ENCODE results near the gene ZMYM5. TPM values are rescaled to one million over a fixed set of nuclear protein-coding genes. Genes with fewer than 3 reads are reported as not detected.
"Not testable (repeated sequence)": the region's sequence is repeated elsewhere in the genome, so short reads cannot be mapped to it uniquely, and the experiment has no call there.

Gene ZMYM5
- total RNA-seq, 4 donors from 2014 or later = 6.7 to 39.5 (median 25.4) TPM

DNA sequence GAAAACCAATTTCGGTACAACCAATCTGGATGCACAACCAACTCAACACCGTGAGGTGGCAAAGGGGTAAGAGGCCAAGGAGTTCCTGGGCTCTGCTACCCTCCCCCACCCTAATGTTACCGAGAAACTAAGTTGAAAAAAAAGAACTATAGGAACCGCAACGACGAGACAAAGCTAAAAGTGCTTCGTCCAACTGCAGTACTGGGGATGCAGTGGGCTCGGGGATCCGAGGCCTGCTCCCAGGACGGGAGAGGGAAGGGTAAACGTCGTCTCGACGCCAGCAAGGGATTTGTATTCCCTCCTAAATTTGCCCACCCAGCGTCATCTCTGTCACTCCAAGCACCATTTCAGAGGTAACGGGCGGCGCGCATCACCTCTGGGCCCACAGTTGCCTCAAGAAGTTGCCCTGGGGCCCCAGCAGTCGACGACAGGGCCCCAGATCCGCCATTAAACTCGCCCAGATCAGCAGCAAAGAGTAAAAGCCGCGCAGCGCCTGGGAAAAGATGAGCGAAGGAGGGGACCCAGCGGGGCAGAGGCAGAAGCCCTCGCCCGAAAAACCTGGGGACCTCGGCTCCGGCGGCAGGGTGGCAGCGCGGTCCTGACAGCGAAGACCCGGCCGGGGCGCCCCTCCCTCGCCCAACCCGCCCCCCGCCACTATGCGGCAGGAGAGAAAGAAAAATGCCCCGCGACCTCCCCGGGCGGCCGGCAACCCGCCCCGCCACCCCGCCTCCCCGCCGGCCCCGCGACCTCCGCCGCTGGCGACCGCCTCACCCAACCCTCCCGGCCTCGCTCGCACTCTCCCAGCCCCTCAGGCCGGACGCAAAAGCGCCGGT lies 752 bp downstream of the ZMYM5 start:
- H3K9me3 ChIP-seq = no peaks in the 10 kb centered on the region
- intact Hi-C loops (cut with DNase I; ENCODE audit: low total_unique reads) = loop anchor here (10.0 kb wide), 1 partner anchor 78 kb away; the partner anchor contains the start of gene PSPC1
- peaks cover 6 to 7% of the 10 kb centered on the region in 2 donors for H3K4me1 ChIP-seq
- TF ChIP-seq POLR2A (IDR thresholded peaks at IDR 0.05) = no peak
- TF ChIP-seq, protein P1, sequence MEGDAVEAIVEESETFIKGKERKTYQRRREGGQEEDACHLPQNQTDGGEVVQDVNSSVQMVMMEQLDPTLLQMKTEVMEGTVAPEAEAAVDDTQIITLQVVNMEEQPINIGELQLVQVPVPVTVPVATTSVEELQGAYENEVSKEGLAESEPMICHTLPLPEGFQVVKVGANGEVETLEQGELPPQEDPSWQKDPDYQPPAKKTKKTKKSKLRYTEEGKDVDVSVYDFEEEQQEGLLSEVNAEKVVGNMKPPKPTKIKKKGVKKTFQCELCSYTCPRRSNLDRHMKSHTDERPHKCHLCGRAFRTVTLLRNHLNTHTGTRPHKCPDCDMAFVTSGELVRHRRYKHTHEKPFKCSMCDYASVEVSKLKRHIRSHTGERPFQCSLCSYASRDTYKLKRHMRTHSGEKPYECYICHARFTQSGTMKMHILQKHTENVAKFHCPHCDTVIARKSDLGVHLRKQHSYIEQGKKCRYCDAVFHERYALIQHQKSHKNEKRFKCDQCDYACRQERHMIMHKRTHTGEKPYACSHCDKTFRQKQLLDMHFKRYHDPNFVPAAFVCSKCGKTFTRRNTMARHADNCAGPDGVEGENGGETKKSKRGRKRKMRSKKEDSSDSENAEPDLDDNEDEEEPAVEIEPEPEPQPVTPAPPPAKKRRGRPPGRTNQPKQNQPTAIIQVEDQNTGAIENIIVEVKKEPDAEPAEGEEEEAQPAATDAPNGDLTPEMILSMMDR (IDR thresholded peaks at IDR 0.05) = no peak
- no peaks in the 10 kb centered on the region for H3K36me3 ChIP-seq
- DNase-seq = peak; percentile 16 to 31
- no peaks in the 10 kb centered on the region for H3K27me3 ChIP-seq
- H3K4me3 ChIP-seq = peak overlapping the region; percentile 73 to 99
- H3K27ac ChIP-seq = peak overlapping the region; percentile 97 to 99

DNA sequence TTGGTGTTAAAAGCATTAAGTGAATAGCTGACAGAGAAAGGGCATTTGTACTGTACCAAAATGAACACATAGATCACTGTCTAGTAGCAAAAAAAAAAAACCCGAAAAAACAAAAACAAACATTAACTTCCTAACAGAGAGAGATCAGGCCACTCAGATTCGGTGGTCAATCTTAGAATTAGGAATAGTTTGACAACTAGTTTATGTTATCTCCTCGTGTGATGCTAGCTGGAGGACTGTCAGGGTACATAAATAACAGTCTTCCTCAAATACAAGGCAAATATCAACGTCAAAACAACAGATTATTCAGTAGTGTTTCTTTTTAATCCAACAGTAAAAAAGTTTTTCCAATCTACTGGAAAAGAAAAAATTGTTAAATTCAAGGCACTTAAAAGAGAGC lies 1.7 kb downstream of the ZMYM5 start:
- peak overlapping the region; percentile 97 to 99 for H3K27ac ChIP-seq
- no peaks in the 10 kb centered on the region for H3K9me3 ChIP-seq
- H3K27me3 ChIP-seq = no peaks in the 10 kb centered on the region
- H3K4me1 ChIP-seq = peaks cover 6 to 7% of the 10 kb centered on the region in 2 donors
- no peak for TF ChIP-seq POLR2A (IDR thresholded peaks at IDR 0.05)
- peak overlapping the region; percentile 73 to 99 for H3K4me3 ChIP-seq
- H3K36me3 ChIP-seq = no peaks in the 10 kb centered on the region
- intact Hi-C loops (cut with DNase I; ENCODE audit: low total_unique reads) = loop anchor here (10.0 kb wide), 1 partner anchor 77 kb away; the partner anchor contains the start of gene PSPC1
- DNase-seq = no peak

DNA sequence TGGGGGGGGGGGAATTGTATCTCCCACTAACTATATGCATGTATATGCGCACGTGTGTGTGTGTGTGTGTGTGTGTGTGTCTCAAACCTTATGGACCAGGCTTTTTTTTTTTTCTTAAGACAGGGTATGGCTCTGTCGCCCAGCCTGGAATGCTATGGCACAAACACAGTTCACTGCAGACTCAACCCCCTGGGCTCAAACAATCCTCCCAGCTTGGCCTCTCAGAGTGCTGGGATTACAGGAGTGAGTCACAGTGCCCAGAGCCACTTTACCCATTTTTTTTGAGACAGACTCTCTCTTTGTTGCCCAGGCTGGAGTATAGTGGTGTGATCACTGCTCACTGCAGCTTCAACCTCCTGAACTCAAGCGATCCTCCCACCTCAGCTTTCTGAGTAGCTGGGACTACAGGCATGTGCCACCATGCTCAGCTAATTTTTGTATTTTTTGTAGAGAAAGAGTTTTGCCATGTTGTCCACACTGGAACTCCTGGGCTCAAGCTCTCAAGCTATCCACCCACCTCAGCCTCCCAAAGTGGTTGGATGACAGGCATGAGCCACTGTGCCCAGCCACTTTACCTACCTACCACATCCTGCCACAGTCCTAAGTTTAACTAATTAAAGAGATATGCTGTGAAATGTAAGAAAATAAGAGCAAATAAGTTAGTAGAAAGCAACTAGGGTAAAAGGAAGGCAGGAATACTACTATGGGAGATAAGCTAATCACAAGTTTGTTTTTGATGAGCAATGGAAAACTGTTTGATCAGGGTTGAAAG lies 2.4 kb downstream of the ZMYM5 start:
- no peak for DNase-seq
- H3K27me3 ChIP-seq = no peaks in the 10 kb centered on the region
- peak overlapping the region; percentile 97 to 99 for H3K27ac ChIP-seq
- peaks cover 6 to 7% of the 10 kb centered on the region in 2 donors for H3K4me1 ChIP-seq
- H3K36me3 ChIP-seq = no peaks in the 10 kb centered on the region
- TF ChIP-seq, protein P1 (IDR thresholded peaks at IDR 0.05) = no peak
- no peak overlapping the region for H3K4me3 ChIP-seq
- intact Hi-C loops (cut with DNase I; ENCODE audit: low total_unique reads) = loop anchor here (10.0 kb wide), 1 partner anchor 76 kb away; the partner anchor contains the start of gene PSPC1
- no peaks in the 10 kb centered on the region for H3K9me3 ChIP-seq

DNA sequence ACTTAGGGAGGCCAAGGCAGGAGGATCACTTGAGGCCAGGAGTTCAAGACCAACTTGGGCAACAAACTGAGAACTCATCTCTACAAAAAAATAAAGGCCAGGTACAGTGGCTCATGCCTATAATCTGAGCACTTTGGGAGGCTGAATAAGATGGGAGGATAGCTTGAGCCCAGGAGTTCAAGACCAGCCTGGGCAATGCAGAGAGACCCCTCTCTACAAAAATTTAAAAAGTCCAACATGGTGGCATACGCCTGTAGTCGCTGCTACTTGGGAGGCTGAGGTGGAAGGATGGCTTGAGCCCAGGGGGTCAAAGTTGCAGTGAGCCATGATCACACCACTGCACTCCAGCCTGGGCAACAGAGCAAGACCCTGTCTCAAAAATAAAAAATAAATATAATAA lies 5.8 kb downstream of the ZMYM5 start:
- H3K27ac ChIP-seq; DNase-seq; H3K4me1 ChIP-seq; H3K9me3 ChIP-seq; H3K4me3 ChIP-seq; intact Hi-C loops (cut with DNase I; ENCODE audit: low total_unique reads); H3K27me3 ChIP-seq; H3K36me3 ChIP-seq: not testable (repeated sequence)

DNA sequence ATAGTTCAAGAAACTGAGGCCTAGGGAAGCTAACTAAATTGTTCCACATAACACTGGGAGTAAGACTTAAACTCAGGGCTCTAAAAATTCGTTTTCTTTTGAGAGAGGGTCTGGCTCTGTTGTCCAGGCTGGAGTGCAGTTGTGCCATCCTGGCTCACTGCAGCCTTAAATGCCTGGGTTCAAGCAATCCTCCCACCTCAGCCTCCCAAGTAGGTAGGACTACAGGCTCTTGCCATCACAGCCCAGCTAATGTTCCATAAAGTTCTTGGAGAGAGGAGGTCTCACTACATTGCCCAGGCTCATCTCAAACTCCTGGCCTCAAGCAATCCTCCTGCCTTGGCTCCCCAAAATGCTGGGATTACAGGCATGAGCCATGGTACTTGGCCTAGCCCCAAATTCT lies 10.7 kb downstream of the ZMYM5 start:
- Histone ChIP-seq H3K27ac (no peak overlapping the region), H3K4me1 (no peaks in the 10 kb centered on the region), H3K36me3 (no peaks in the 10 kb centered on the region), H3K27me3 (no peaks in the 10 kb centered on the region), H3K4me3 (no peak overlapping the region), H3K9me3 (no peaks in the 10 kb centered on the region)
- DNase-seq = no peak
- TF ChIP-seq, protein P1 (IDR thresholded peaks at IDR 0.05) = no peak
- no peak for TF ChIP-seq POLR2A (IDR thresholded peaks at IDR 0.05)
- intact Hi-C loops (cut with DNase I; ENCODE audit: low total_unique reads) = no loop called here

DNA sequence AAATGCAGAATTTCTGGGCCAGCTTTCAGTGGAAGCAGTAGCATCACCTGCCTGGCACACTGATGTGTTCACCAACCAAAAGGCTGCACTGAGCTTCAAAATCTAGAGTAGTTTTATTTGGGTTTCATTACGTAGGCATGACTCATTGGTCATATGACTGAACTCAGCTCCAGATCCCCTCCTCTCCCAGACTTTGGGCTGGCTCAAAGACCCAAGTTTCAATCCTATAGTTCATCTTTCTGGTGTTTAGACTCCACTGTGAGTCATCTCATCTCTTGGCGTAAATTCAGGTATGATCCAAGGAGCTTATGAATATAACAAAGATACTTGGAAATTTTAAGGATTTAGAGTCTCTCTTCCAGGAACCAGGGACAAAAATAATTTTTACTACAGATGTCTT lies 17.7 kb downstream of the ZMYM5 start:
- intact Hi-C loops (cut with DNase I; ENCODE audit: low total_unique reads) = no loop called here
- H3K36me3 ChIP-seq = no peaks in the 10 kb centered on the region
- DNase-seq = peak; percentile 40 to 75
- peak overlapping the region; percentile 66 to 77 for H3K27ac ChIP-seq
- TF ChIP-seq, protein P1 (IDR thresholded peaks at IDR 0.05) = no peak
- H3K27me3 ChIP-seq = no peaks in the 10 kb centered on the region
- no peaks in the 10 kb centered on the region for H3K9me3 ChIP-seq
- no peak overlapping the region for H3K4me3 ChIP-seq
- H3K4me1 ChIP-seq = peaks cover 0 to 10% of the 10 kb centered on the region in 2 donors

Data from uterus (tissue), 4 donors.